GM18508 (cell line): ENCODE results near the gene CTNNA2.

Source experiments
- ATAC-seq: cut with Tn5 transposase; IDR thresholded peaks from one replicate; pipeline ENCODE4 v1.9.1; 2021; ENCODE audit warnings: moderate number of reproducible peaks; ENCODE audit not compliant: insufficient read depth, unreplicated experiment

The CTNNA2 gene

GRCh38 chr2:80300346-80300745, 787.5 kb downstream of the CTNNA2 start:
- no peak for ATAC-seq

GRCh38 chr2:80300954-80301353, 788.1 kb downstream of the CTNNA2 start:
- no peak for ATAC-seq

GRCh38 chr2:80302001-80302313, 789.1 kb downstream of the CTNNA2 start:
- ATAC-seq: no peak

GRCh38 chr2:80302314-80303005, 789.6 kb downstream of the CTNNA2 start:
- no peak for ATAC-seq

GRCh38 chr2:80303006-80303908, 790.4 kb downstream of the CTNNA2 start:
- ATAC-seq: no peak

- ATAC-seq: no peak
These were observed 791.3 kb downstream of the CTNNA2 start, which contains the start of gene LRRTM1 for GRCh38 chr2:80303909-80304837. TSS of gene LRRTM1 (minus strand) at chr2:80304752. CDS start at chr2:80303819, 933 bp downstream.

GRCh38 chr2:80311304-80311703, 798.5 kb downstream of the CTNNA2 start:
- no peak for ATAC-seq

- ATAC-seq: no peak
These were observed 799.5 kb downstream of the CTNNA2 start for GRCh38 chr2:80312282-80312839.

- ATAC-seq: no peak
These were observed 809.6 kb downstream of the CTNNA2 start for GRCh38 chr2:80322311-80322920.

- ATAC-seq: no peak
These were observed 810.1 kb downstream of the CTNNA2 start for GRCh38 chr2:80322958-80323357.

- no peak for ATAC-seq
These were observed 810.8 kb downstream of the CTNNA2 start for GRCh38 chr2:80323610-80324009.

GRCh38 chr2:80324525-80324924, 811.7 kb downstream of the CTNNA2 start:
- ATAC-seq: no peak

GRCh38 chr2:80326214-80326613, 813.4 kb downstream of the CTNNA2 start:
- ATAC-seq: no peak

GRCh38 chr2:80326861-80327260, 814.0 kb downstream of the CTNNA2 start:
- ATAC-seq: no peak

- no peak for ATAC-seq
These were observed 815.3 kb downstream of the CTNNA2 start for GRCh38 chr2:80328159-80328571.

GRCh38 chr2:80329491-80329890, 816.6 kb downstream of the CTNNA2 start:
- ATAC-seq: no peak

GRCh38 chr2:80330527-80331450, 817.9 kb downstream of the CTNNA2 start:
- ATAC-seq: no peak

GRCh38 chr2:80333886-80334285, 821.0 kb downstream of the CTNNA2 start:
- no peak for ATAC-seq

- ATAC-seq: no peak
These were observed 822.6 kb downstream of the CTNNA2 start for GRCh38 chr2:80335411-80335810.
